ENCODE results near the gene RABL6. TPM values are rescaled to one million over a fixed set of nuclear protein-coding genes. Genes with fewer than 3 reads are reported as not detected.

RABL6 gene
- total RNA-seq, 2 experiments from 2014 or later, result 96.0 to 96.2 TPM

GRCh38 chr9:136820971-136821825 is 13.4 kb downstream of the RABL6 start:
- Mint-ChIP-seq H3K27ac (no peak overlapping the region), H3K9me3 (no peaks in the 10 kb centered on the region), H3K36me3 (ENCODE audit: low read depth) (peaks cover 32% of the 10 kb centered on the region), H3K4me1 (peaks cover 4% of the 10 kb centered on the region), H3K27me3 (no peaks in the 10 kb centered on the region), H3K4me3 (no peak overlapping the region)
- DNase-seq, result no peak
- ChIA-PET CTCF (interaction anchor here (2.5 kb wide), 1 partner anchor 214 kb away, joined by 6 read pairs; no protein-coding TSS in a partner anchor), POLR2A (no interaction called here)

GRCh38 chr9:136821826-136822544 is 14.2 kb downstream of the RABL6 start:
- peaks cover 4% of the 10 kb centered on the region for H3K4me1 Mint-ChIP-seq
- peaks cover 29% of the 10 kb centered on the region for H3K36me3 Mint-ChIP-seq (ENCODE audit: low read depth)
- no peak overlapping the region for H3K4me3 Mint-ChIP-seq
- CTCF ChIA-PET, result no interaction called here
- H3K27me3 Mint-ChIP-seq, result no peaks in the 10 kb centered on the region
- no peaks in the 10 kb centered on the region for H3K9me3 Mint-ChIP-seq
- H3K27ac Mint-ChIP-seq, result no peak overlapping the region
- no peak for DNase-seq
- POLR2A ChIA-PET, result interaction anchor here (0.9 kb wide), 1 partner anchor 9 kb away, joined by 3 read pairs; no protein-coding TSS in a partner anchor

- Mint-ChIP-seq H3K9me3 (no peaks in the 10 kb centered on the region), H3K27ac (no peak overlapping the region), H3K4me1 (peaks cover 4% of the 10 kb centered on the region), H3K36me3 (ENCODE audit: low read depth) (peaks cover 27% of the 10 kb centered on the region), H3K27me3 (no peaks in the 10 kb centered on the region), H3K4me3 (no peak overlapping the region)
- POLR2A ChIA-PET, result interaction anchor here (0.7 kb wide), 1 partner anchor 12 kb away, joined by 3 read pairs; no protein-coding TSS in a partner anchor
- DNase-seq, result no peak
- CTCF ChIA-PET, result interaction anchor here (0.7 kb wide), 1 partner anchor 61 kb away, joined by 3 read pairs; no protein-coding TSS in a partner anchor
Measured at GRCh38 chr9:136823136-136824046, 15.6 kb downstream of the RABL6 start.

GRCh38 chr9:136824496-136825225 is 16.9 kb downstream of the RABL6 start:
- DNase-seq, result no peak
- Mint-ChIP-seq H3K9me3 (no peaks in the 10 kb centered on the region), H3K36me3 (ENCODE audit: low read depth) (peaks cover 31% of the 10 kb centered on the region), H3K4me1 (peaks cover 4% of the 10 kb centered on the region), H3K27ac (no peak overlapping the region), H3K4me3 (no peak overlapping the region), H3K27me3 (no peaks in the 10 kb centered on the region)
- POLR2A ChIA-PET, result interaction anchor here (0.6 to 0.7 kb wide), 2 partner anchors 13 to 417 kb away, joined by 3 read pairs; partner anchors contain the start of gene TUBB4B
- CTCF ChIA-PET, result no interaction called here

- DNase-seq, result no peak
- Mint-ChIP-seq H3K4me3 (no peak overlapping the region), H3K36me3 (ENCODE audit: low read depth) (peaks cover 31% of the 10 kb centered on the region), H3K4me1 (peaks cover 4% of the 10 kb centered on the region), H3K9me3 (no peaks in the 10 kb centered on the region), H3K27ac (no peak overlapping the region), H3K27me3 (no peaks in the 10 kb centered on the region)
- ChIA-PET CTCF (no interaction called here), POLR2A (no interaction called here)
Measured at GRCh38 chr9:136825295-136826187, 17.8 kb downstream of the RABL6 start.

- POLR2A ChIA-PET, result no interaction called here
Measured at GRCh38 chr9:136826188-136826541, 18.4 kb downstream of the RABL6 start.

GRCh38 chr9:136826703-136827582 is 19.2 kb downstream of the RABL6 start:
- POLR2A ChIA-PET, result interaction anchor here (0.6 kb wide), 1 partner anchor 19 kb away, joined by 3 read pairs; the partner anchor contains the start of gene RABL6
- Mint-ChIP-seq H3K4me3 (no peak overlapping the region), H3K27ac (no peak overlapping the region), H3K9me3 (no peaks in the 10 kb centered on the region), H3K27me3 (no peaks in the 10 kb centered on the region), H3K36me3 (ENCODE audit: low read depth) (peaks cover 32% of the 10 kb centered on the region), H3K4me1 (no peaks in the 10 kb centered on the region)
- DNase-seq, result no peak
- CTCF ChIA-PET, result interaction anchor here (0.7 kb wide), 1 partner anchor 15 kb away, joined by 3 read pairs; the partner anchor contains the start of gene AJM1

More at GRCh38 chr9:136826188-136826541, 18.4 kb downstream of the RABL6 start:
- Mint-ChIP-seq H3K9me3 (no peaks in the 10 kb centered on the region), H3K4me3 (no peak overlapping the region), H3K27me3 (no peaks in the 10 kb centered on the region), H3K36me3 (ENCODE audit: low read depth) (peaks cover 30% of the 10 kb centered on the region), H3K27ac (no peak overlapping the region), H3K4me1 (no peaks in the 10 kb centered on the region)
- CTCF ChIA-PET, result no interaction called here
- no peak for DNase-seq

- H3K9me3 Mint-ChIP-seq, result no peaks in the 10 kb centered on the region
- no peak overlapping the region for H3K4me3 Mint-ChIP-seq
- ChIA-PET CTCF (interaction anchor here (1.0 to 1.9 kb wide), 2 partner anchors 14 to 51 kb away, joined by 3 to 7 read pairs; partner anchors contain the start of gene AJM1), POLR2A (interaction anchor here (1.6 kb wide), 1 partner anchor 15 kb away, joined by 4 read pairs; the partner anchor contains the start of gene AJM1)
- H3K27me3 Mint-ChIP-seq, result no peaks in the 10 kb centered on the region
- H3K36me3 Mint-ChIP-seq (ENCODE audit: low read depth), result peaks cover 36% of the 10 kb centered on the region
- no peak overlapping the region for H3K27ac Mint-ChIP-seq
- no peaks in the 10 kb centered on the region for H3K4me1 Mint-ChIP-seq
- no peak for DNase-seq
Measured at GRCh38 chr9:136827794-136828473, 20.2 kb downstream of the RABL6 start.

- POLR2A ChIA-PET, result interaction anchor here (1.6 kb wide), 1 partner anchor 14 kb away, joined by 4 read pairs; the partner anchor contains the start of gene AJM1
- Mint-ChIP-seq H3K4me3 (no peak overlapping the region), H3K27ac (no peak overlapping the region), H3K9me3 (no peaks in the 10 kb centered on the region), H3K27me3 (no peaks in the 10 kb centered on the region), H3K4me1 (no peaks in the 10 kb centered on the region), H3K36me3 (ENCODE audit: low read depth) (peaks cover 32% of the 10 kb centered on the region)
- DNase-seq, result no peak
- CTCF ChIA-PET, result interaction anchor here (1.0 to 1.9 kb wide), 2 partner anchors 14 to 50 kb away, joined by 3 to 7 read pairs; partner anchors contain the start of gene AJM1
Measured at GRCh38 chr9:136828474-136829140, 20.9 kb downstream of the RABL6 start.

GRCh38 chr9:136829412-136829811 is 21.7 kb downstream of the RABL6 start:
- H3K4me3 Mint-ChIP-seq, result no peak overlapping the region
- no peaks in the 10 kb centered on the region for H3K9me3 Mint-ChIP-seq
- DNase-seq, result no peak
- H3K27me3 Mint-ChIP-seq, result no peaks in the 10 kb centered on the region
- peaks cover 29% of the 10 kb centered on the region for H3K36me3 Mint-ChIP-seq (ENCODE audit: low read depth)
- H3K4me1 Mint-ChIP-seq, result no peaks in the 10 kb centered on the region
- CTCF ChIA-PET, result interaction anchor here (1.9 kb wide), 1 partner anchor 13 kb away, joined by 7 read pairs; the partner anchor contains the start of gene AJM1
- H3K27ac Mint-ChIP-seq, result no peak overlapping the region
- POLR2A ChIA-PET, result interaction anchor here (1.6 kb wide), 1 partner anchor 13 kb away, joined by 4 read pairs; the partner anchor contains the start of gene AJM1

Data from activated CD4-positive, alpha-beta memory T cell treated with anti-CD3 and anti-CD28 coated beads, Interleukin-2, amount 10 ng/mL, durations not matched to agents 7 days and 5 days (primary cell).